Measurements from ENCODE around the gene PRX. TPM values are rescaled to one million over a fixed set of nuclear protein-coding genes. Genes with fewer than 3 reads are reported as not detected.

Gene PRX
- total and polyA plus RNA-seq, 9 of the 15 experiments (the other 6 are each of a cell fraction or from before 2014, with no cell fraction given): 0.65 to 3.5 (median 1.7) TPM; not detected in 2

DNA sequence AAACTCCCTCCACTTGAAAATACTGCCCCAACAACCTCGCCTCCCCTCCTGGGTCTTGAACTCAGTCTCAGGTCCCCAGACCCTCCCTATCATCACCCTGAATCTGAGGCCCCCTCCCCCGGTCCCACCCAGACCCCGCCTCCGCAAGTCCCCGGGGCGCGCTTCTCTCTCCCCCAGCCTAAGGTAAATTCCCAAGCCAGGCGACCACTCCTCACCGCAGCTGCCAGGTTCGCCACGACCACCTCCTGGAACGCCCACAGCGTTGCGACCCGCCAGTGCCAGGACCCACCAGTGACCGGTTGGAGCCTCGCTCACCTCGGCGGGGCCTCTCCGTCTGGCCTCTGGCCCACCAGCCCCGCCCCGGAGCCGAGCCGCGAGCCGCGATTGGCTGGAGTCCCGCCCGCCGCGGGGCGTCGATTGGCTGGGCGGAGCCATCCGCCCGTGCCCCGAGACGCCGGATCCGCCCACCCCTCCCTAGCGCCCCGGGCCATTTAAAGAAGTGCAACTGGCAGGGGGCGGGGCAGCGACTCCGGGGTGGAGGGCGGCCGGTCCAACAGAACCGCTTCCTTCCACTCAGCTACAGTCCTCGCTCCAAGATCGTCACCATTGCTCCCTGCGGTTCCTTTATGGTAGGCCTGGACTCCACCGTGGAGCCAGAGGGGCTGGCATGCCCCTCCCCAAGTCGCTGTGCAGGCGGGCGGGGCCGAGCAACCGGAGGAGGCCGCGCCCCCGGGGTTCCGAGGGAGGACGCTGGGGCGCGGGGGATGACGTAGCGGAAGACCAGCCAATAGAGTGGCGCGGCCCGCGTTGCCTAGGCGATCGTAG, 31.0 kb upstream of the PRX start, which contains the start of gene SERTAD3 (continued):
- TF ChIP-seq BMI1 (IDR thresholded peaks at IDR 0.05; ENCODE audit: low read length): peak; percentile 91
- TF ChIP-seq CBX3 (IDR thresholded peaks at IDR 0.05; ENCODE audit: borderline replicate concordance in 1 of 2, low read length in 2 of 2): no peak; a peak in 1 of 3 replicates
- TF ChIP-seq KDM5B (IDR thresholded peaks at IDR 0.05; ENCODE audit: insufficient replicate concordance, low read depth, low read length): peak; percentile 76
- no peak for TF ChIP-seq ATF4 (CRISPR knock-in tag; IDR thresholded peaks at IDR 0.05)
- peak; percentile 4 for TF ChIP-seq ASH1L (IDR thresholded peaks at IDR 0.05; ENCODE audit: borderline replicate concordance, low read depth, partially characterized antibody)
- TF ChIP-seq, protein P1, sequence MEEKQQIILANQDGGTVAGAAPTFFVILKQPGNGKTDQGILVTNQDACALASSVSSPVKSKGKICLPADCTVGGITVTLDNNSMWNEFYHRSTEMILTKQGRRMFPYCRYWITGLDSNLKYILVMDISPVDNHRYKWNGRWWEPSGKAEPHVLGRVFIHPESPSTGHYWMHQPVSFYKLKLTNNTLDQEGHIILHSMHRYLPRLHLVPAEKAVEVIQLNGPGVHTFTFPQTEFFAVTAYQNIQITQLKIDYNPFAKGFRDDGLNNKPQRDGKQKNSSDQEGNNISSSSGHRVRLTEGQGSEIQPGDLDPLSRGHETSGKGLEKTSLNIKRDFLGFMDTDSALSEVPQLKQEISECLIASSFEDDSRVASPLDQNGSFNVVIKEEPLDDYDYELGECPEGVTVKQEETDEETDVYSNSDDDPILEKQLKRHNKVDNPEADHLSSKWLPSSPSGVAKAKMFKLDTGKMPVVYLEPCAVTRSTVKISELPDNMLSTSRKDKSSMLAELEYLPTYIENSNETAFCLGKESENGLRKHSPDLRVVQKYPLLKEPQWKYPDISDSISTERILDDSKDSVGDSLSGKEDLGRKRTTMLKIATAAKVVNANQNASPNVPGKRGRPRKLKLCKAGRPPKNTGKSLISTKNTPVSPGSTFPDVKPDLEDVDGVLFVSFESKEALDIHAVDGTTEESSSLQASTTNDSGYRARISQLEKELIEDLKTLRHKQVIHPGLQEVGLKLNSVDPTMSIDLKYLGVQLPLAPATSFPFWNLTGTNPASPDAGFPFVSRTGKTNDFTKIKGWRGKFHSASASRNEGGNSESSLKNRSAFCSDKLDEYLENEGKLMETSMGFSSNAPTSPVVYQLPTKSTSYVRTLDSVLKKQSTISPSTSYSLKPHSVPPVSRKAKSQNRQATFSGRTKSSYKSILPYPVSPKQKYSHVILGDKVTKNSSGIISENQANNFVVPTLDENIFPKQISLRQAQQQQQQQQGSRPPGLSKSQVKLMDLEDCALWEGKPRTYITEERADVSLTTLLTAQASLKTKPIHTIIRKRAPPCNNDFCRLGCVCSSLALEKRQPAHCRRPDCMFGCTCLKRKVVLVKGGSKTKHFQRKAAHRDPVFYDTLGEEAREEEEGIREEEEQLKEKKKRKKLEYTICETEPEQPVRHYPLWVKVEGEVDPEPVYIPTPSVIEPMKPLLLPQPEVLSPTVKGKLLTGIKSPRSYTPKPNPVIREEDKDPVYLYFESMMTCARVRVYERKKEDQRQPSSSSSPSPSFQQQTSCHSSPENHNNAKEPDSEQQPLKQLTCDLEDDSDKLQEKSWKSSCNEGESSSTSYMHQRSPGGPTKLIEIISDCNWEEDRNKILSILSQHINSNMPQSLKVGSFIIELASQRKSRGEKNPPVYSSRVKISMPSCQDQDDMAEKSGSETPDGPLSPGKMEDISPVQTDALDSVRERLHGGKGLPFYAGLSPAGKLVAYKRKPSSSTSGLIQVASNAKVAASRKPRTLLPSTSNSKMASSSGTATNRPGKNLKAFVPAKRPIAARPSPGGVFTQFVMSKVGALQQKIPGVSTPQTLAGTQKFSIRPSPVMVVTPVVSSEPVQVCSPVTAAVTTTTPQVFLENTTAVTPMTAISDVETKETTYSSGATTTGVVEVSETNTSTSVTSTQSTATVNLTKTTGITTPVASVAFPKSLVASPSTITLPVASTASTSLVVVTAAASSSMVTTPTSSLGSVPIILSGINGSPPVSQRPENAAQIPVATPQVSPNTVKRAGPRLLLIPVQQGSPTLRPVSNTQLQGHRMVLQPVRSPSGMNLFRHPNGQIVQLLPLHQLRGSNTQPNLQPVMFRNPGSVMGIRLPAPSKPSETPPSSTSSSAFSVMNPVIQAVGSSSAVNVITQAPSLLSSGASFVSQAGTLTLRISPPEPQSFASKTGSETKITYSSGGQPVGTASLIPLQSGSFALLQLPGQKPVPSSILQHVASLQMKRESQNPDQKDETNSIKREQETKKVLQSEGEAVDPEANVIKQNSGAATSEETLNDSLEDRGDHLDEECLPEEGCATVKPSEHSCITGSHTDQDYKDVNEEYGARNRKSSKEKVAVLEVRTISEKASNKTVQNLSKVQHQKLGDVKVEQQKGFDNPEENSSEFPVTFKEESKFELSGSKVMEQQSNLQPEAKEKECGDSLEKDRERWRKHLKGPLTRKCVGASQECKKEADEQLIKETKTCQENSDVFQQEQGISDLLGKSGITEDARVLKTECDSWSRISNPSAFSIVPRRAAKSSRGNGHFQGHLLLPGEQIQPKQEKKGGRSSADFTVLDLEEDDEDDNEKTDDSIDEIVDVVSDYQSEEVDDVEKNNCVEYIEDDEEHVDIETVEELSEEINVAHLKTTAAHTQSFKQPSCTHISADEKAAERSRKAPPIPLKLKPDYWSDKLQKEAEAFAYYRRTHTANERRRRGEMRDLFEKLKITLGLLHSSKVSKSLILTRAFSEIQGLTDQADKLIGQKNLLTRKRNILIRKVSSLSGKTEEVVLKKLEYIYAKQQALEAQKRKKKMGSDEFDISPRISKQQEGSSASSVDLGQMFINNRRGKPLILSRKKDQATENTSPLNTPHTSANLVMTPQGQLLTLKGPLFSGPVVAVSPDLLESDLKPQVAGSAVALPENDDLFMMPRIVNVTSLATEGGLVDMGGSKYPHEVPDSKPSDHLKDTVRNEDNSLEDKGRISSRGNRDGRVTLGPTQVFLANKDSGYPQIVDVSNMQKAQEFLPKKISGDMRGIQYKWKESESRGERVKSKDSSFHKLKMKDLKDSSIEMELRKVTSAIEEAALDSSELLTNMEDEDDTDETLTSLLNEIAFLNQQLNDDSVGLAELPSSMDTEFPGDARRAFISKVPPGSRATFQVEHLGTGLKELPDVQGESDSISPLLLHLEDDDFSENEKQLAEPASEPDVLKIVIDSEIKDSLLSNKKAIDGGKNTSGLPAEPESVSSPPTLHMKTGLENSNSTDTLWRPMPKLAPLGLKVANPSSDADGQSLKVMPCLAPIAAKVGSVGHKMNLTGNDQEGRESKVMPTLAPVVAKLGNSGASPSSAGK (IDR thresholded peaks at IDR 0.05): no peak
- TF ChIP-seq, protein P2, sequence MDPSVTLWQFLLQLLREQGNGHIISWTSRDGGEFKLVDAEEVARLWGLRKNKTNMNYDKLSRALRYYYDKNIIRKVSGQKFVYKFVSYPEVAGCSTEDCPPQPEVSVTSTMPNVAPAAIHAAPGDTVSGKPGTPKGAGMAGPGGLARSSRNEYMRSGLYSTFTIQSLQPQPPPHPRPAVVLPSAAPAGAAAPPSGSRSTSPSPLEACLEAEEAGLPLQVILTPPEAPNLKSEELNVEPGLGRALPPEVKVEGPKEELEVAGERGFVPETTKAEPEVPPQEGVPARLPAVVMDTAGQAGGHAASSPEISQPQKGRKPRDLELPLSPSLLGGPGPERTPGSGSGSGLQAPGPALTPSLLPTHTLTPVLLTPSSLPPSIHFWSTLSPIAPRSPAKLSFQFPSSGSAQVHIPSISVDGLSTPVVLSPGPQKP (CRISPR knock-in tag; IDR thresholded peaks at IDR 0.05): no peak
- peak; percentile 44 for TF ChIP-seq CCNT2 (IDR thresholded peaks at IDR 0.05; ENCODE audit: borderline replicate concordance, extremely low read depth, insufficient read length, low read depth, low read length)
- TF ChIP-seq TBL1XR1 (IDR thresholded peaks at IDR 0.05; ENCODE audit: low read length in 2 of 2): 0 out of 4 replicates have a peak, but pooled peaks of 1 of the 2 experiments have one; percentile 1
- TF ChIP-seq GABPB2 (CRISPR knock-in tag; conservative IDR thresholded peaks at IDR 0.05): no peak
- no peak for TF ChIP-seq NFE2L1 (tag; IDR thresholded peaks at IDR 0.05; ENCODE audit: borderline replicate concordance, low read depth)
- TF ChIP-seq TAF15 (IDR thresholded peaks at IDR 0.05; ENCODE audit: low read depth, low read length): no peak
- TF ChIP-seq ARID2 (IDR thresholded peaks at IDR 0.05): 0 out of 2 replicates have a peak, but pooled peaks have one; percentile 4
